GM12878 (cell line): ENCODE measurements around the gene ABCA3. TPM values are rescaled to one million over a fixed set of nuclear protein-coding genes. Genes with fewer than 3 reads are reported as not detected.

Source experiments
- BHLHE40 ChIP-seq, 2 experiments: fragments of 450-650 bp in 1 of 2; IDR thresholded peaks; 2 replicates each; pipeline ENCODE4 v1.6.1; 2011 to 2017; ENCODE audit warnings: low read depth in 2 of 2, borderline replicate concordance in 1 of 2, improper control_type of control experiment in 1 of 2, low read length in 1 of 2, mild to moderate bottlenecking in 1 of 2
- BMI1 ChIP-seq: fragments of 450-650 bp; IDR thresholded peaks from 2 replicates; pipeline ENCODE4 v1.6.1; 2016; ENCODE audit warnings: mild to moderate bottlenecking, moderate library complexity, borderline replicate concordance
- BRCA1 ChIP-seq: IDR thresholded peaks from 2 replicates; pipeline ENCODE4 v1.6.1; 2011; ENCODE audit warnings: low read depth, low read length, improper control_type of control experiment
- CREB1 ChIP-seq: IDR thresholded peaks from 2 replicates; pipeline ENCODE4 v1.6.1; 2012; ENCODE audit warnings: low read depth, mild to moderate bottlenecking, inconsistent platforms
- FOXM1 ChIP-seq: IDR thresholded peaks from 2 replicates; pipeline ENCODE4 v1.6.1; 2012; ENCODE audit warnings: low read depth, mild to moderate bottlenecking, inconsistent platforms, low read length, moderate library complexity
- GABPA ChIP-seq: IDR thresholded peaks from 2 replicates; pipeline ENCODE4 v1.6.1; 2014; ENCODE audit warnings: antibody characterized with exemption, low read depth, mild to moderate bottlenecking, inconsistent platforms
- HDAC2 ChIP-seq: fragments of 200-600 bp; sonication (generic); IDR thresholded peaks from 2 replicates; pipeline ENCODE4 v1.6.1; 2017
- MEF2B ChIP-seq: fragments of 450-650 bp; IDR thresholded peaks from 2 replicates; pipeline ENCODE4 v1.6.1; 2018; ENCODE audit warnings: mild to moderate bottlenecking, moderate library complexity; ENCODE audit not compliant: partially characterized antibody, poor library complexity, severe bottlenecking
- MTA2 ChIP-seq: fragments of 450-650 bp; IDR thresholded peaks from 2 replicates; pipeline ENCODE4 v1.6.1; 2016; ENCODE audit warnings: low read depth, mild to moderate bottlenecking, moderate library complexity
- POLR2AphosphoS5 ChIP-seq: IDR thresholded peaks from 2 replicates; pipeline ENCODE4 v1.6.1; 2011; ENCODE audit warnings: mild to moderate bottlenecking, low read length, inconsistent platforms
- POU2F2 ChIP-seq: IDR thresholded peaks from 3 replicates; pipeline ENCODE4 v1.6.1; 2011; ENCODE audit warnings: low read depth, mild to moderate bottlenecking, low read length, borderline replicate concordance
- SMAD5 ChIP-seq: IDR thresholded peaks from 2 replicates; pipeline ENCODE4 v1.6.1; 2016; ENCODE audit warnings: antibody characterized with exemption, low read depth
- SMARCA5 ChIP-seq: fragments of 450-650 bp; IDR thresholded peaks from 2 replicates; pipeline ENCODE4 v1.6.1; 2017; ENCODE audit warnings: mild to moderate bottlenecking
- STAT1 ChIP-seq: fragments of 450-650 bp; conservative IDR thresholded peaks from 2 replicates; pipeline ENCODE4 v1.6.1; 2014; ENCODE audit warnings: antibody characterized with exemption, mild to moderate bottlenecking
- TCF7 ChIP-seq: IDR thresholded peaks from 2 replicates; pipeline ENCODE4 v1.6.1; 2014; ENCODE audit warnings: antibody characterized with exemption, borderline replicate concordance
- USF1 ChIP-seq: IDR thresholded peaks from 2 replicates; pipeline ENCODE4 v1.6.1; 2011; ENCODE audit warnings: borderline replicate concordance, low read depth, mild to moderate bottlenecking, moderate library complexity, mixed read lengths, low read length; ENCODE audit not compliant: insufficient read depth; ENCODE audit errors: extremely low read length
- ZNF592 ChIP-seq: fragments of 450-650 bp; IDR thresholded peaks from 2 replicates; pipeline ENCODE4 v1.6.1; 2017; ENCODE audit warnings: mild to moderate bottlenecking, moderate library complexity
- ZNF687 ChIP-seq: fragments of 450-650 bp; IDR thresholded peaks from 2 replicates; pipeline ENCODE4 v1.6.1; 2017; ENCODE audit warnings: mild to moderate bottlenecking, moderate library complexity
- ZZZ3 ChIP-seq: IDR thresholded peaks from 2 replicates; pipeline ENCODE4 v1.6.1; 2011; ENCODE audit warnings: low read depth; ENCODE audit not compliant: control insufficient read depth, insufficient read length
- polyA plus RNA-seq, 11 experiments: library from polyadenylated mRNA; depleted of rRNA in 4 of 11; unstranded in 6 of 11; stranded (reverse) in 5 of 11; fragments of >200 nt; fragmentation: Nextera tagmentation in 4 of 11; fragmentation: Illumina TruSeq in 1 of 11; extraction: Ambion mirVana in 4 of 11; extraction: Trizol in 1 of 11; gene quantifications; 1 replicate in 1 of 11; 2 replicates in 10 of 11; pipeline versions ENCODE4 v1.2.1 to v1.2.3, GENCODE V29; 2011 to 2016; ENCODE audit warnings: inconsistent platforms in 2 of 11, missing spikeins in 2 of 11, low read depth in 1 of 11
- total RNA-seq, 4 experiments: library from RNA; depleted of rRNA in 3 of 4; stranded (reverse); fragments of >200 nt in 3 of 4; fragmentation: Illumina TruSeq in 1 of 4; extraction: Trizol in 1 of 4; gene quantifications; 2 replicates each; pipeline versions ENCODE4 v1.2.1 to v1.2.3, GENCODE V29; 2013 to 2021
- TF ChIP-seq, protein P1 (sequence below): IDR thresholded peaks from 2 replicates; pipeline ENCODE4 v1.6.1; 2012; ENCODE audit warnings: low read depth, low read length, improper control_type of control experiment

ABCA3 gene
- total and polyA plus RNA-seq, 10 of the 15 experiments (the other 5 are each of a cell fraction or from before 2014, with no cell fraction given): 0.71 to 17.6 (median 6.7) TPM

- TF ChIP-seq STAT1 (peak; percentile 99), HDAC2 (no peak), FOXM1 (no peak), SMARCA5 (peak; percentile 20), ZNF592 (no peak; the same call in 1 of the 2 replicates), BHLHE40 (IDR thresholded peaks at IDR 0.05; ENCODE audit: borderline replicate concordance in 1 of 2, low read depth in 2 of 2, low read length in 1 of 2) (peak; percentile 1 to 51; a peak in 2 of 4 replicates), ZNF687 (peak; percentile 77; the same call in 1 of the 2 replicates), GABPA (peak; percentile 64; the same call in 1 of the 2 replicates), POU2F2 (peak; percentile 71), ZZZ3 (no peak), POLR2AphosphoS5 (peak; percentile 97), MTA2 (peak; percentile 27; the same call in 1 of the 2 replicates), TCF7 (no peak), BRCA1 (peak; percentile 36; the same call in 1 of the 2 replicates), MEF2B (no peak), SMAD5 (peak; percentile 97), CREB1 (peak; percentile 100), USF1 (no peak), BMI1 (no peak)
- TF ChIP-seq, protein P1, sequence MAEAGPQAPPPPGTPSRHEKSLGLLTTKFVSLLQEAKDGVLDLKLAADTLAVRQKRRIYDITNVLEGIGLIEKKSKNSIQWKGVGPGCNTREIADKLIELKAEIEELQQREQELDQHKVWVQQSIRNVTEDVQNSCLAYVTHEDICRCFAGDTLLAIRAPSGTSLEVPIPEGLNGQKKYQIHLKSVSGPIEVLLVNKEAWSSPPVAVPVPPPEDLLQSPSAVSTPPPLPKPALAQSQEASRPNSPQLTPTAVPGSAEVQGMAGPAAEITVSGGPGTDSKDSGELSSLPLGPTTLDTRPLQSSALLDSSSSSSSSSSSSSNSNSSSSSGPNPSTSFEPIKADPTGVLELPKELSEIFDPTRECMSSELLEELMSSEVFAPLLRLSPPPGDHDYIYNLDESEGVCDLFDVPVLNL: peak; percentile 74; the same call in 1 of the 2 replicates
Observed at GRCh38 chr16:2267913-2268666, 72.4 kb downstream of the ABCA3 start, which contains the start of gene RNPS1 (continued).
